ENCODE data around the gene TNPO2.
A peak's percentile ranks its signal among the peaks of the same experiment; 100 is the strongest.

GRCh38 chr19:12698138-12698537 lies 25.6 kb downstream of the TNPO2 start:
- TF ChIP-seq HNF4A (CRISPR knock-in tag; IDR thresholded peaks at IDR 0.05): no peak
- TF ChIP-seq ZNF337 (CRISPR knock-in tag; IDR thresholded peaks at IDR 0.05; ENCODE audit: borderline replicate concordance, low read depth): no peak
- no peak for TF ChIP-seq CTCF (CRISPR knock-in tag; IDR thresholded peaks at IDR 0.05)
- TF ChIP-seq ZNF644 (CRISPR knock-in tag; IDR thresholded peaks at IDR 0.05; ENCODE audit: low read depth): no peak
- no peak for TF ChIP-seq CBX2 (IDR thresholded peaks at IDR 0.05; ENCODE audit: low read depth, low read length)
- no peak for TF ChIP-seq CBX2 (CRISPR knock-in tag; IDR thresholded peaks at IDR 0.05; ENCODE audit: low read depth)
- TF ChIP-seq ELF1 (CRISPR knock-in tag; IDR thresholded peaks at IDR 0.05): no peak
- no peak for TF ChIP-seq HMG20A (CRISPR knock-in tag; IDR thresholded peaks at IDR 0.05; ENCODE audit: borderline replicate concordance)
- TF ChIP-seq POLR2A (IDR thresholded peaks at IDR 0.05; ENCODE audit: insufficient read depth in 1 of 2, low read depth in 2 of 2, low read length in 2 of 2): 0 out of 4 replicates have a peak, but pooled peaks of 1 of the 2 experiments have one; percentile 17
- TF ChIP-seq NBN (conservative IDR thresholded peaks at IDR 0.05): no peak
- TF ChIP-seq ZNF816 (CRISPR knock-in tag; IDR thresholded peaks at IDR 0.05; ENCODE audit: borderline replicate concordance): no peak
